ENCODE data around the gene LSM7.

GRCh38 chr19:2324220-2324948 lies 4.0 kb downstream of the LSM7 start:
- TF ChIP-seq CTCF (IDR thresholded peaks at IDR 0.05) (no peak), POLR2A (IDR thresholded peaks at IDR 0.05) (no peak)
